HEK293T (cell line): ENCODE results near the gene KCNJ4.

Experiments
- ELF4 ChIP-seq: fragments of 450-650 bp; IDR thresholded peaks from 2 replicates; pipeline ENCODE4 v1.6.1; 2017; ENCODE audit warnings: antibody characterized with exemption
- FOXM1 ChIP-seq: fragments of 450-650 bp; IDR thresholded peaks from 2 replicates; pipeline ENCODE4 v1.6.1; 2017; ENCODE audit warnings: mild to moderate bottlenecking, borderline replicate concordance
- PKNOX1 ChIP-seq: fragments of 450-650 bp; IDR thresholded peaks from 2 replicates; pipeline ENCODE4 v1.6.1; 2016
- SP1 ChIP-seq: fragments of 450-650 bp; IDR thresholded peaks from 2 replicates; pipeline ENCODE4 v1.6.1; 2017
- SUZ12 ChIP-seq: fragments of 450-650 bp; IDR thresholded peaks from 2 replicates; pipeline ENCODE4 v1.6.1; 2016; ENCODE audit warnings: mild to moderate bottlenecking

GRCh38 chr22:38467438-38467903, 12.5 kb upstream of the KCNJ4 start:
- TF ChIP-seq SP1 (no peak), SUZ12 (no peak), ELF4 (no peak), FOXM1 (no peak), PKNOX1 (no peak)
